Measurements from ENCODE around the gene INTS15. TPM values are rescaled to one million over a fixed set of nuclear protein-coding genes. Genes with fewer than 3 reads are reported as not detected.

The INTS15 gene
- total and polyA plus RNA-seq, 11 donors: 7.1 to 22.7 (median 15.3) TPM

DNA sequence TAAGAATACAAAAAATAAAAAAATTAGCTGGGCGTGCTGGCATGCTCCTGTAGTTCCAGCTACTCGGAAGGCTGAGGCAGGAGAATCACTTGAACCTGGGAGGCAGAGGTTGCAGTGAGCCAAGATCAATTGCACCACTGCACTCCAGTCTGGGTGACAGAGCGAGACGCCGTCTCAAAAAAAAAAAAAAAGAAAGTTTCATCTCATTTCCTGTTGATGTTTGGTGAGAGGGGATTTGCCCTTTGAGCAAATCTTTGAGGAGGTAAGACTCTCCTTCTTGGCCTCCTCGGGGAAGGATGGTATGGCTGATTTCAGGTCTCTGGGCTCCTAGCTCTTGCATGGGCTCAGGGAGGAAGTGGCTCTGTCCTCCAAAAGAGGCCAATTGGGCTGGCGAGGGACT lies 35.0 kb upstream of the INTS15 start:
- Histone ChIP-seq H3K4me1 (no peaks in the 10 kb centered on the region), H3K36me3 (no peaks in the 10 kb centered on the region), H3K9me3 (no peaks in the 10 kb centered on the region), H3K27me3 (peaks cover 0 to 2% (median 0%) of the 10 kb centered on the region in 9 donors), H3K4me3 (no peak overlapping the region), H3K27ac (no peak overlapping the region)
- 73 to 83% (median 80%) methylated on average over 7 of the region's 7 CpGs for WGBS, 4 donors
- no peak for ATAC-seq
- TF ChIP-seq, protein P1, sequence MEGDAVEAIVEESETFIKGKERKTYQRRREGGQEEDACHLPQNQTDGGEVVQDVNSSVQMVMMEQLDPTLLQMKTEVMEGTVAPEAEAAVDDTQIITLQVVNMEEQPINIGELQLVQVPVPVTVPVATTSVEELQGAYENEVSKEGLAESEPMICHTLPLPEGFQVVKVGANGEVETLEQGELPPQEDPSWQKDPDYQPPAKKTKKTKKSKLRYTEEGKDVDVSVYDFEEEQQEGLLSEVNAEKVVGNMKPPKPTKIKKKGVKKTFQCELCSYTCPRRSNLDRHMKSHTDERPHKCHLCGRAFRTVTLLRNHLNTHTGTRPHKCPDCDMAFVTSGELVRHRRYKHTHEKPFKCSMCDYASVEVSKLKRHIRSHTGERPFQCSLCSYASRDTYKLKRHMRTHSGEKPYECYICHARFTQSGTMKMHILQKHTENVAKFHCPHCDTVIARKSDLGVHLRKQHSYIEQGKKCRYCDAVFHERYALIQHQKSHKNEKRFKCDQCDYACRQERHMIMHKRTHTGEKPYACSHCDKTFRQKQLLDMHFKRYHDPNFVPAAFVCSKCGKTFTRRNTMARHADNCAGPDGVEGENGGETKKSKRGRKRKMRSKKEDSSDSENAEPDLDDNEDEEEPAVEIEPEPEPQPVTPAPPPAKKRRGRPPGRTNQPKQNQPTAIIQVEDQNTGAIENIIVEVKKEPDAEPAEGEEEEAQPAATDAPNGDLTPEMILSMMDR (IDR thresholded peaks at IDR 0.05): no peak
- TF ChIP-seq POLR2A (IDR thresholded peaks at IDR 0.05): no peak
- intact Hi-C loops (cut with DNase I): no loop called here
- DNase-seq: no peak

DNA sequence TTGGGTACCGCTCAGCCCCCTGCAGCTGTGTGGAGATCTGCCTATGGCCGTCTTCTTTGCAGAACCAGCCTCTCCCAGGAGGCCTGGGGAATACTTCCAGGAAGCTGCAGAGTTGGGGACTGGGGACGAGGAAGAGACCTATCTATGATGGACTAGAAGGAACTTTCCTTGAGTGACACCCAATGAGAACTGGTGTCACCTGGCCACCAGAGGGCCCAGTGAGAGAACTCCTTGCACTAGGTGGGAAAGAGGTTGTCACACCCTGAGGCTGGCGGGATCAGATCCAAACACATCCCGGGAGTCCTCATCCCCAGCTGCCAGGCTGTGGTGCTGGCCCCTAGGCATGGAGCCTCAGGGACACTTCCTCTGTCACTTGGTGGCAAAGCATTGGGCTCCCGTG lies 33.6 kb upstream of the INTS15 start:
- Histone ChIP-seq H3K4me1 (no peaks in the 10 kb centered on the region), H3K27me3 (peaks cover 0 to 3% (median 0%) of the 10 kb centered on the region in 9 donors), H3K4me3 (no peak overlapping the region), H3K9me3 (no peaks in the 10 kb centered on the region), H3K36me3 (no peaks in the 10 kb centered on the region), H3K27ac (no peak overlapping the region)
- intact Hi-C loops (cut with DNase I): no loop called here
- DNase-seq (no peak), ATAC-seq (no peak)
- TF ChIP-seq, protein P1 (IDR thresholded peaks at IDR 0.05): no peak
- no peak for TF ChIP-seq POLR2A (IDR thresholded peaks at IDR 0.05)
- 65 to 73% (median 66%) methylated on average over 3 to 6 of the region's 6 CpGs for WGBS, 4 donors

DNA sequence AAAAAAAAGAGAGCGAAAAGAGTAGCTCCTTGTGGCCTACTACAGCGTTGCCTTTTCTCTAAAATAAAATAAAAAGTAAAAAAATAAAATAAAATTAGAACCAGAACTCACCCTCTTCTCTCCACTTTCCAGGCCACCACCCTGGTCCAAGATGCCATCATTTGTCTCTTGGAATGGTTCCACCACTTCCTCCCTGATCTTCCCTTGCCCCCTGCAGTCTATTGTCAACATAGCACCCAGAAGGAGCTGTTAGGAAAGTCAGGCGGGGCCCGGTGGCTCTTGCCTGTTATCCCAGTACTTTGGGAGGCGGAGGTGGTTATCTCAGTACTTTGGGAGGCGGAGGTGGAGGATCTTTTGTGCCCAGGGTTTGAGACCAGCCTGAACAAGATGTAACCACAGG lies 31.0 kb upstream of the INTS15 start:
- Histone ChIP-seq H3K27ac (no peak overlapping the region), H3K4me1 (no peaks in the 10 kb centered on the region), H3K4me3 (no peak overlapping the region), H3K9me3 (no peaks in the 10 kb centered on the region), H3K36me3 (no peaks in the 10 kb centered on the region), H3K27me3 (peaks cover 0 to 3% (median 0%) of the 10 kb centered on the region in 9 donors)
- ATAC-seq: no peak
- DNase-seq: no peak
- TF ChIP-seq, protein P1 (IDR thresholded peaks at IDR 0.05): peak in 4 of 12 donors; percentile 15 to 31 (median 26)
- no peak for TF ChIP-seq POLR2A (IDR thresholded peaks at IDR 0.05)
- intact Hi-C loops (cut with DNase I): no loop called here
- 45 to 52% (median 51%) methylated on average over 6 of the region's 6 CpGs for WGBS, 4 donors

DNA sequence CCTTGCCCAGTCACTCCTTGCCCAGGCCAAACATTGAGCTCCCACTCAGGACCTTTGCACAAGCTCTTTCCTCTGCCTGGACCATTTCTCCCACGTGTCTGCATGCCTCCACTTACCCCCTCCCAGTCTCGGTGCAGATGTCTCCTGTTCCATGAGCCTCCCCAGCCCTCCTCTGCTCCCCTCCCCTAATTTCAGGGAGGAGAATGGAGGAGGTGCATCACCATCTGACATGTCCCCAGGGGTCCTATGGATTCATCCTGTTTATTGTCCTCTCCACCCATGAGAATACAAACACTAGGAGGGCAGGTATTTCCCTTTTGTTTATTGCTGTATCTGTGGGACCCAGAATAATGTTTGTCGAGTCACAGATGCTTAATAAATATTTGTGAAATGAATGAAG lies 29.9 kb upstream of the INTS15 start:
- ATAC-seq: no peak
- TF ChIP-seq, protein P1 (IDR thresholded peaks at IDR 0.05): no peak
- no peak for TF ChIP-seq POLR2A (IDR thresholded peaks at IDR 0.05)
- Histone ChIP-seq H3K4me3 (no peak overlapping the region), H3K27ac (no peak overlapping the region), H3K9me3 (no peaks in the 10 kb centered on the region), H3K27me3 (peaks cover 0 to 3% (median 0%) of the 10 kb centered on the region in 9 donors), H3K36me3 (no peaks in the 10 kb centered on the region), H3K4me1 (no peaks in the 10 kb centered on the region)
- DNase-seq: no peak
- intact Hi-C loops (cut with DNase I): no loop called here
- WGBS, 4 donors: 35 to 39% (median 37%) methylated on average over 3 of the region's 3 CpGs

All from heart left ventricle (tissue), 16 donors.